NK-92 (cell line): ENCODE results near the gene TANC2.

Source experiments
- DNase-seq: peaks from one replicate; lab custom pipeline; 2025; ENCODE audit not compliant: unreplicated experiment; lab: John Stamatoyannopoulos, UW

The TANC2 gene

DNA sequence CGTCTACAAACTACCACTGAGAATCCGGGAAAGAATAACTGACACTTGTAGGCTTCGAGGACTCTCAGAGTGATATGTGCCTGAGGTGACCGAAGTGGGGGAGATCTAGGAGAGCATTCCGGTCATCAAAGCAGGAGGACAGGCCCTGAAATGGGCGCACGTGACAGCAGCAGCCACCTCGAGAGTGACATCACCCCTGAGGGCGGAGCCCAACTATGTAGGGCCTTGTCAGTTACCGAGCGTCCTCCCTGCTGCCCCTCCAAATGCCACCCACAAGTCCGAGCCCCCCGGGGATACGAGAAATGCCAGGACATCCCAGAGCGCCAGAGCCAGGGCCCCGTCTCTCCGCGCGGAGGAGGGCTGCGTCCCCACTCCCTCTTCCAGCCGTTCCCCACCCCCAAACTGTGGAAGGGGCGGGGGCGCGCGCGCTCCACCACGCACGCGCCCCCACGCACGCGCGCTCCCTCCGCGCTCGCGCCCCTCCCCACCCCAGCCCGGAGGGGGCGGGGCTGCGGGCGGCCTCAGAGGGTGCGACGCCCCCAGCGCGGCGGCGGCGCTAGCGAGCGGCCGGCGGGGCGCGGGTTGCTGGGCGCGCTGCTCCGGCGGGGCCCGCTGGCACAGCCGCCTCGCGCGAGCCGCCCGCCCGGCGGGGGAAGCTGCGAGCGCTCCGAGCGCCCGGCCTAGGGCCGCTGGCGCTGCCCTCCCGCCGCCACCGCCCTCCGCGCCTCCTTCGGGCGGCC is at the start of gene TANC2:
Gene TANC2 (plus strand): TSS at position 550 of the 740 bp plus-strand sequence. CDS start 43,325 bp downstream, outside the sequence.
- no peak for DNase-seq

DNA sequence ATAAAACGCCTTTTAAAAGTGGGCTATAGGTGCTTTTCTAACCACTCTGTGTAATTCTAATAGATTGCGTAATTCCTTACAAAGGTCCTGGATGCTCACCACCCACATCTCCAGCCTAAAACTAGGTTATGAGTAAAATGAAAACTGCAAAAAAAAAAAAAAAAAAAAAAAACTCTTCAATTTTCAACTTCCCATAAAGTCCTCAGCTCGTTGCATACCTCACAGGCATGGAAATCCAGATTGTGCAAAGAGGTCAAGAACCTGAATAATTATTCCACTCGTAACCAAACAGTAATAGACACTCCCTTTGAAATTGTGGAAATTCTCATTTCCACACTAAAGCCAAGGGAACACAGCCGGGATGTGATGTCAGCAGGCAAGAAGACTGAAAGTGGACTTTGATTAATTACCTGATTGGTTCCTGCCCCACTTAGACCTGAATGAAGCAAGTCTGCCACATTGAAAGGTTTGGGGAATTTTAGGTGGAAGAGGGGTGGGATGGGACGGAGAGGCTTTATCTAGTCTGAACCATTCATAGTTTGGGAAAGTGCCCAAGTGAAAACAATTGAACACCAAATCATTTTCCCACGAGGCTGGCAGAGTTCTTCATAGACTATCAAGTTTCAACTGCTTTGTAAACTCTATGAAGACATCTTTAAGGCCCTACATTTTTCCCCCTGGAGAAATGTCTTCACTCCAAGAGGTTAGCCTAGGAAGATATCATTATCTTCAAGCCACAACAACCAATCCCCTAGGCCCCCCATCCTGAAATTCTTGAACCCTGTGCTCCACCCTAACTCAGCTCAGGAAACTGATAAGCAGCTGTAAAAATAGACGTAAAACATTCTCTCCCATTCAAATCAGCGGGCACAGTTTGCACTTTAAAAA is 49.1 kb upstream of the TANC2 start:
- DNase-seq: no peak

DNA sequence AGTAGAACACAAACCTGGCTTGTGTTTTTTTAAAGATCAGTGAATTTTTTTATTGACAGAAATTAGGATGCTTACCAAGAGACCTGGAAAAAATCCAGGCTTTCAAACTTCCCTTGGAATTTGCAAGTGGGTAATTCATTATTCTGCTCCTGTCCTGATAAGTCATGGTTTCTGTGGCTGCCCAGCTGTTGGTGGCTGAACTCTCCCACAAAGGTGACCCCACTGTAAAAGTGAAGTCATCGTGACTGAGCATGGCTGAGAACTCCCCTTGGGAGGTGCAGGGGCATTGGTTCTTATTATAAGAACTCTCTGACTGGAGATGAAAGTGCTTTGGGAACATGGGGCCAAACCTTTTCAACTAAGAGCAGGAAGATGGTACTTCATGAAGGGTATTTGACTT is 46.6 kb upstream of the TANC2 start:
- DNase-seq: no peak

- DNase-seq: no peak
Observed at GRCh38 chr17:62920300-62920699, 45.7 kb upstream of the TANC2 start.

- no peak for DNase-seq
Observed at GRCh38 chr17:62921817-62922216, 44.2 kb upstream of the TANC2 start.

DNA sequence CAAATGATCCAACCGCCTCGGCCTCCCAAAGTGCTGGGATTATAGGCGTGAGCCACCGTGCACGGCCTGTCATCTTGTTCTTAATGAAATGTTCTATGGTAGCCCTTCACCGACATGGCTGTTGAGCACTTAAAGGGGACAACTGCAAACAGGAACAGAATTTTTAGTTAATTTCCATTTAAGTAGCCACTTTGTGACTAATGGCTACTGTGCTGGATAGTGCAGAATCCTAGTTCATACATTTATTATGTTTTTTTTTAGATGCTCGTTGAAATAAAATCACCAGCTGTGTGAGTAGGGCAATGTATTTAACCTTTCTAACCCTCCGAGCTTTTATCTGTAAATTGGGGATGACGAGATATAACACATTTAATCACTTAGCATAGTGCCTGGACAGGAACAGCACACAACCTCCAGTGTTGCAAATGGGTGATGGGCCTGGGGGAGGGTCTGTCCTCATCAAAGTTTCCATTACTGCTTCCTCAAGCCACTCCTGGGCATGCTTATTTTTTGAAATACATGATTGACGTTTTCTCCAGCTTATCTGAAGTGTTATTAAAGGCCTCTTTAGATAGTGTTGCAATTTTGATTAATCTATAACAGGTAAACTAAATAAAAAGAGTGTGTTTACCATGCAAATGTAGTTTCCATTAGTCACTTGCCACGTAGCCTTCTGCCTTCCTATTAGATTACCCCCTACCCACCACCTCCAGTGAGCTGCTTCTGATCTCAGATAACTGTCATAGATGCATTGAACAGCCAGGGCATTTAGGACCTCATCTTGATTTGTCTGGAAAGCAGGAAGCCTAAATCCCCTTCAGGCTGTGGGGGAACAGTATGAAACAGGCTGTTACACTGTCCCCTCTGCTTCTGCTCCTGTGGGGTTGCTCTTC is 42.5 kb upstream of the TANC2 start:
- no peak for DNase-seq

- no peak for DNase-seq
Observed at GRCh38 chr17:62925267-62925836, 40.7 kb upstream of the TANC2 start.

DNA sequence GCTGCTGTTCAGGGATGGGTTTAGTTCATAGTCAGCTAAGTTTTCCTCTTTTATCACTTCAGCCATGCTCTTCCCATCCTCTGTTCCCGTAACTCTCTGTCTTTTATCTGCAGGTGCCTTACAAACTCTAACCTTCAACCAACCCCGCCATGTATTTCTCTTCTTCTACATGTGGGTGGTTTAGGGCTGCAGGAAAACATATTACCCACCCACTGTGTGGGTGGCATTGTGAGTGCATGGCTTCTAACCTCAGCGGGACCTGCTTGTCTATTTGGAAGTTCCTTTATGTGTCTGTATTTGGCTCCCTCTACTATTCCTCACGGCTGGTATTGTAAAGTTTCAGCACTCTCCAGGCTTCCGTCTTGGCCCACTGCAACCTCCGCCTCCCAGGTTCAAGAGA is 39.0 kb upstream of the TANC2 start:
- no peak for DNase-seq

- no peak for DNase-seq
Observed at GRCh38 chr17:62929320-62929719, 36.7 kb upstream of the TANC2 start.

DNA sequence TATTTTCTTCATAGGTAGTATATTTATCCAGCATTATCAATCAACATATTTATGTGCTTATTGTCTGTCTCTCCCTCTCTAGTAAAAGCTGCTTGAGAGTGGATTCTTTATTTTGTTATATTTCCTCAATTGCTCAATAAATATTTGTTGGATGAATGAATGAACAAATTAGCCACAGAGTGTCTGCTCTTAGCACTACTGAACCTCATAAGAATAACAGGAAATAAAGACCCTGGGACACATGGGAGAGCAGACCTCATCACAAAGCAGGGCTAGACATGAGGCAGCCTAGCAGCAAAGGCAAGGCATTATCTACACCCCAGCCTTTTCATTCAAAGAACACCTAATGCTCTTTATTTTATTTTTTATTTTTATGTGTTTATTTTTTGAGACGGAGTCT is 34.9 kb upstream of the TANC2 start:
- no peak for DNase-seq

GRCh38 chr17:62933501-62934385 is 32.3 kb upstream of the TANC2 start:
- DNase-seq: no peak

DNA sequence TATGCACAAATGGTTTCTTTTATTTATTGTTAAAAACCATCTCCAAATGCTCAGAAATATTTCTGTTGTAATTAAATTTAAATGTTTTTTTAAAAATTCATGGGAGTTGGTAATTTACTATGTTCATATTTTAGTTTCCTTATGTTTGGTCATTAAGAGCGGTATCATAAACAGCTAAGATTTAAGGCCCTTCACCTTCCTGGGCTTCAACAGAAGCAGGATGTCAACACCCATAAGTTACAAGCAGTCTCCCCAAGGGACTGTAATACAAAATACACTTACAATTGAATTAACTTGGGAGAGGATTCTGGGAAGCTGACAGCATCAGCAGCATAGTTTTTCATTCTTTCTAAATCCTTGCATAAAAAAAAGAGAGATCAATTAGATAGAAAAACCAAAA is 30.9 kb upstream of the TANC2 start:
- no peak for DNase-seq

DNA sequence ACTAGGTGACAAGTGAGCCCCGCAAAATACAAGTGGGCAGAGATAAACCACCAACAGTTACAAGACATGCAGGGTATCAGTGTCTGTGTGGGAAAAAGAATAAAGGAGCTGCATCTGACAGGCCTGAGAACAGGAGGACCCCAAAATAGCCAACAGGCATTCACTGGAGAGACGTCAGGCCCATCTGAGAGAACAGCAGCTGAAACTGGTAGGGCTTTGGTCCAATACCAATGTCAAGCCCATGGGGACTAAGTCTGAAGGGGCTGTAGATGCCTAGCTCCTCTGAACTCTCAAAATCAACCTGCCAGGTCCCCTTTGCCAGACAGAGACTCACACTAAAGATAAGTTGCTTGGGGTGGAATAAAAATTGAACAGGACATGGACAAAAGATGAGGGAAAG is 30.5 kb upstream of the TANC2 start:
- no peak for DNase-seq

GRCh38 chr17:62937606-62938005 is 28.4 kb upstream of the TANC2 start:
- no peak for DNase-seq

DNA sequence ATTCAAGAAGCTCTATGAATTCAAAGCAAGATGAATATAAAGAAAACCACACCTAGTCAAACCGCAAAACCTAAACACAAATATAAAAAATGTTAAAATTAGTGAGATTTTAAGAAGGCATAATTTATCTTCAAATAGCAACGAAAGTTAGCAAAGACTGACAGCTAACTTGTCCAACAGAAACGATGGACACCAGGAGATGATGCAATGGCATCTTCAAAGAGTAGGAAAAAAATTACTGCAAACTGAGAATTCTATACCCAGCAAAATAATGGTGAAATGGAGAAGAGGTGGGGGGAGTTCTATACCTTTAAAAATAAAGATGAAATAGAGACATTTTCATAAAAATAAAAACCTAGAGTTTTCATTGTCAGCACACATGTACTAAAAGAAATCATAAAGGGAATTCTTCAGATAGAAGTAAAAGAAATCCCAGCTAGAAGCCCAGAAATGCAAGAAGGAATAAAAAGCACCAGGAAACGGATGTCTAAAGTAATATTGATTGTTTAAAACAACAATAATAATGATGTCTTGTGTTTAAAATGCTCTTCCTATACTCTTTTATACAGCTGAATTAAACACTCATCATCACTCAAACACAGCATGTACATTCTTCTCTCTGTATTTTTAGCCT is 24.6 kb upstream of the TANC2 start:
- no peak for DNase-seq

- DNase-seq: no peak
Observed at GRCh38 chr17:62948370-62948769, 17.7 kb upstream of the TANC2 start.

GRCh38 chr17:62949036-62949435 is 17.0 kb upstream of the TANC2 start:
- DNase-seq: no peak

GRCh38 chr17:62950067-62950466 is 16.0 kb upstream of the TANC2 start:
- DNase-seq: no peak

DNA sequence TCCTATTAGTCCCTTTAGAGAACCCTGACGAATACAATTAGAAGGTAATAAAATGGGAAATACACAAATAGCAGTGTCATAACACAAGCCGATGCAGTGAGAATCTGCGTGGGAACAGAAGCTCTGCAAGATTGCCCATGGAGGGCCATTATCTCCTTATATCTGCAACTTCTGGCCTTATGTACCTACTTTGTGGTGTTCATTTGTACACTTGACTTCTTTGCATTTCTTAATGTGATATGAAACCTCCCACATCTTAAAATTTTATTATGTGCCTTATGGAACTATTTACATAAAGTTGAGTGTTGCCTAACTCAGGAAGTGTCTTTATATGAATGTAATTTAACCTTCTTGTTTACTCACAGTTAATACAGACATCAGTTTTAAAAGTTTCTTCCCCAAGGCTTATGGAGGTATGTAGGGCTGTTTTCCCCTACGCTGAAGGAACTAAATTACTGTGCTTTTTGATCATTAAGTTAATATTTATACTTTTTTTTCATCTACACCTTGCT is 10.1 kb upstream of the TANC2 start:
- DNase-seq: no peak
